GM06990 (cell line): Measurements from ENCODE around the gene PLCXD3.
A peak's percentile ranks its signal among the peaks of the same experiment; 100 is the strongest.

Experiments
- DNase-seq: peaks from one replicate; pipeline ENCODE4 v3.0.0-alpha.2; 2011; ENCODE audit not compliant: insufficient read length; ENCODE audit errors: extremely low read depth
- H3K27me3 ChIP-seq: replicated peaks from 2 replicates; pipeline ENCODE4 v1.6.0; 2011; ENCODE audit warnings: low read length; ENCODE audit not compliant: control insufficient read depth, insufficient read depth
- H3K36me3 ChIP-seq: 2 replicates; pipeline ENCODE4 v1.5.1; 2011; ENCODE audit warnings: low read length; ENCODE audit not compliant: control insufficient read depth, insufficient read depth
- H3K4me3 ChIP-seq: replicated peaks from 2 replicates; pipeline ENCODE4 v1.5.1; 2011; ENCODE audit warnings: low read depth, mild to moderate bottlenecking, control low read depth, low read length
- CTCF ChIP-seq: IDR thresholded peaks from 2 replicates; pipeline ENCODE4 v1.5.1; 2011; ENCODE audit warnings: low read length, control low read depth, mild to moderate bottlenecking, inconsistent platforms; ENCODE audit not compliant: insufficient read depth, poor library complexity, severe bottlenecking

The PLCXD3 gene

GRCh38 chr5:41524174-41524573, 13.8 kb upstream of the PLCXD3 start:
- peak; percentile 48 for TF ChIP-seq CTCF
- Histone ChIP-seq H3K36me3 (no peaks in the 10 kb centered on the region), H3K27me3 (no peaks in the 10 kb centered on the region), H3K4me3 (no peak overlapping the region)
- DNase-seq = no peak

- DNase-seq = no peak
- Histone ChIP-seq H3K36me3 (no peaks in the 10 kb centered on the region), H3K4me3 (no peak overlapping the region), H3K27me3 (no peaks in the 10 kb centered on the region)
- TF ChIP-seq CTCF = no peak
Observed at GRCh38 chr5:41522193-41522786, 11.9 kb upstream of the PLCXD3 start.

- H3K36me3 ChIP-seq = no peaks in the 10 kb centered on the region
- no peak for DNase-seq
- no peaks in the 10 kb centered on the region for H3K27me3 ChIP-seq
- H3K4me3 ChIP-seq = no peak overlapping the region
- no peak for TF ChIP-seq CTCF
Observed at GRCh38 chr5:41519801-41520200, 9.4 kb upstream of the PLCXD3 start.

- DNase-seq = no peak
- Histone ChIP-seq H3K4me3 (no peak overlapping the region), H3K36me3 (no peaks in the 10 kb centered on the region)
Observed at GRCh38 chr5:41517909-41518308, 7.5 kb upstream of the PLCXD3 start.

GRCh38 chr5:41511241-41511640, 840 bp upstream of the PLCXD3 start:
- DNase-seq = no peak
- no peaks in the 10 kb centered on the region for H3K27me3 ChIP-seq
- H3K4me3 ChIP-seq = no peak overlapping the region
- no peaks in the 10 kb centered on the region for H3K36me3 ChIP-seq
- TF ChIP-seq CTCF = no peak

More at GRCh38 chr5:41517909-41518308, 7.5 kb upstream of the PLCXD3 start:
- no peaks in the 10 kb centered on the region for H3K27me3 ChIP-seq
- no peak for TF ChIP-seq CTCF
